ENCODE measurements around the gene TMEM167B. TPM values are rescaled to one million over a fixed set of nuclear protein-coding genes. Genes with fewer than 3 reads are reported as not detected.
"Not testable (repeated sequence)": the region's sequence is repeated elsewhere in the genome, so short reads cannot be mapped to it uniquely, and the experiment has no call there.

TMEM167B gene
- total and polyA plus RNA-seq, 9 donors, result 18.2 to 58.0 (median 41.9) TPM

DNA sequence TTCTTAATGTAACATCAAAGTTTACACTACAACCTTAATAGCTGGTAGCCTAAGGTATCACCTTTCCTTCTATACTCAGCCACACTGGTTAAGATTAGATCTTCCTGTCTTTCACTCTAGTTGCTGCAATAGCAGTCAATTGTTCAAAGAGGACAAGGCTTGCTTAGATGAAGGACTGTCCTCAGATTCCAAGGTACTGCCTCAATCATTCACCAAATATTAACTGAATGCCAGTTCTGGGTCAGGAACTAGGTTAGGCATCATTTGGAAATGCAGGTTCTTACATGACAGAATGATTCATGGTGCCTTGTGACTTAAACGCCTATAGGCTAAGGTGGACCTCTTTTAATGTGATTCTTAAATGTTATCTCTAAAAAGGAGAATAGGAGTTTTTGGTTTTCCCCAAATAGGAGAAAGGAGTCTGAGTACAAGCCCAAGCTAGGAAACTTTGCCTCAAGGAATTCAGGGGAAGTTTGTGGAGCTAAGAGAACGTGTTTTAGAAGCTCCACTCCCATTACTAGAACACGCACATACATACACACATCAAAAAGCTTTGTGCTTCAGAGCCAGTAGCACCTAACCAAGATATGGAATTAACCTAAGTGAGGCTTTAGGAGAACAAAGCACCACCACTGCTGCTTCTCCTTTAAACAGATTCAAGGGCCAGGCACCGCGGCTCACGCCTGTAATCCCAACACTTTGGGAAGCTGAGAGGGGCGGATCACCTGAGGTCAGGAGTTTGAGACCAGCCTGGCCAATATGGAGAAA, 40.2 kb upstream of the TMEM167B start:
- WGBS, 3 donors, result 63 to 70% (median 66%) methylated on average over 7 of the region's 7 CpGs
- TF ChIP-seq, protein P1, sequence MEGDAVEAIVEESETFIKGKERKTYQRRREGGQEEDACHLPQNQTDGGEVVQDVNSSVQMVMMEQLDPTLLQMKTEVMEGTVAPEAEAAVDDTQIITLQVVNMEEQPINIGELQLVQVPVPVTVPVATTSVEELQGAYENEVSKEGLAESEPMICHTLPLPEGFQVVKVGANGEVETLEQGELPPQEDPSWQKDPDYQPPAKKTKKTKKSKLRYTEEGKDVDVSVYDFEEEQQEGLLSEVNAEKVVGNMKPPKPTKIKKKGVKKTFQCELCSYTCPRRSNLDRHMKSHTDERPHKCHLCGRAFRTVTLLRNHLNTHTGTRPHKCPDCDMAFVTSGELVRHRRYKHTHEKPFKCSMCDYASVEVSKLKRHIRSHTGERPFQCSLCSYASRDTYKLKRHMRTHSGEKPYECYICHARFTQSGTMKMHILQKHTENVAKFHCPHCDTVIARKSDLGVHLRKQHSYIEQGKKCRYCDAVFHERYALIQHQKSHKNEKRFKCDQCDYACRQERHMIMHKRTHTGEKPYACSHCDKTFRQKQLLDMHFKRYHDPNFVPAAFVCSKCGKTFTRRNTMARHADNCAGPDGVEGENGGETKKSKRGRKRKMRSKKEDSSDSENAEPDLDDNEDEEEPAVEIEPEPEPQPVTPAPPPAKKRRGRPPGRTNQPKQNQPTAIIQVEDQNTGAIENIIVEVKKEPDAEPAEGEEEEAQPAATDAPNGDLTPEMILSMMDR (IDR thresholded peaks at IDR 0.05), result no peak
- TF ChIP-seq EP300 (IDR thresholded peaks at IDR 0.05) (no peak), POLR2A (IDR thresholded peaks at IDR 0.05) (no peak)
- H3K36me3 ChIP-seq, result no peaks in the 10 kb centered on the region
- intact Hi-C loops (cut with DNase I), result no loop called here
- H3K4me1 ChIP-seq (ENCODE audit: insufficient read depth), result no peaks in the 10 kb centered on the region
- no peak overlapping the region for H3K27ac ChIP-seq
- H3K27me3 ChIP-seq, result no peaks in the 10 kb centered on the region
- DNase-seq, result no peak
- H3K9me3 ChIP-seq, result no peaks in the 10 kb centered on the region
- no peak overlapping the region for H3K4me3 ChIP-seq

DNA sequence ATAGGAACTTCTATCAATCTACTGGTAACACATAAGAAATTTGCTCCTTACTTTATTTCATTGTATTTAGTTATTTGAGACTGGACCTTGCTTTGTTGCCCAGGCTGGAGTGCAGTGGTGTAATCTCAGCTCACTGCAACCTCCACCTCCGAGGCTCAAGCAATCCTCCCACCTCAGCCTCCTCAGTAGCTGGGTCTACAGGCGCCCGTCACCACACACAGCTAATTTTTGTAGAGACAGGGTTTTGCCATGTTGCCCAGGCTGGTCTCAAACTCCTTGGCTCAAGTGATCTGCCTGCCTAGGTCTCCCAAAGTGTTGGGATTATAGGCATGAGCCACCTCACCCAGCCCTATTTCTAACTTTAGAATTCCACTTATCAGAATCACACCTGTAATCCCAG, 38.4 kb upstream of the TMEM167B start:
- not testable (repeated sequence) for DNase-seq, H3K9me3 ChIP-seq
- WGBS, 3 donors, result 90 to 91% (median 91%) methylated on average over 3 of the region's 3 CpGs

DNA sequence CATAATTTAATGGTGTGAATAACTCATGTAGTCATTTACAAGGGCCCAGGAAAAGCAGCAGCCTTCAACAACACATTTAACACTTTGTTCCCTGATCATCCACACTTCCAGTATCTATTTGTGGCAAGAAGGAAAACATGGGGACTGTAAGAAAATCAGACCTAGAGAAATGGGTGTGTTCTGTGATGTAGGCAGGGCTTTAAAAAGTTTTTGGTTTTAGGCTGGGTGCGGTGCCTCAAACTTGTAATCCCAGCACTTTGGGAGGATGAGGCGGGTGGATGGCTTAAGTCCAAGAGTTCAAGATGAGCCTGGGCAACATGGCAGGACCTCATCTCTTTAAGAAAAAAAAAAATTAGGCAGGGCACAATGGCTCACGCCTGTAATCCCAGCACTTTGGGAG, 34.5 kb upstream of the TMEM167B start:
- H3K36me3 ChIP-seq, result no peaks in the 10 kb centered on the region
- H3K27ac ChIP-seq, result no peak overlapping the region
- 83 to 86% (median 85%) methylated on average over 3 of the region's 3 CpGs for WGBS, 3 donors
- H3K4me3 ChIP-seq, result no peak overlapping the region
- no peaks in the 10 kb centered on the region for H3K4me1 ChIP-seq (ENCODE audit: insufficient read depth)
- no peaks in the 10 kb centered on the region for H3K9me3 ChIP-seq
- intact Hi-C loops (cut with DNase I), result no loop called here
- DNase-seq, result no peak
- no peaks in the 10 kb centered on the region for H3K27me3 ChIP-seq
- TF ChIP-seq, protein P1 (IDR thresholded peaks at IDR 0.05), result no peak
- TF ChIP-seq POLR2A (IDR thresholded peaks at IDR 0.05) (no peak), EP300 (IDR thresholded peaks at IDR 0.05) (no peak)

More for the DNA sequence above, 38.4 kb upstream of the TMEM167B start:
- H3K4me3 ChIP-seq; H3K27me3 ChIP-seq; intact Hi-C loops (cut with DNase I); H3K36me3 ChIP-seq; H3K4me1 ChIP-seq (ENCODE audit: insufficient read depth); H3K27ac ChIP-seq: not testable (repeated sequence)

DNA sequence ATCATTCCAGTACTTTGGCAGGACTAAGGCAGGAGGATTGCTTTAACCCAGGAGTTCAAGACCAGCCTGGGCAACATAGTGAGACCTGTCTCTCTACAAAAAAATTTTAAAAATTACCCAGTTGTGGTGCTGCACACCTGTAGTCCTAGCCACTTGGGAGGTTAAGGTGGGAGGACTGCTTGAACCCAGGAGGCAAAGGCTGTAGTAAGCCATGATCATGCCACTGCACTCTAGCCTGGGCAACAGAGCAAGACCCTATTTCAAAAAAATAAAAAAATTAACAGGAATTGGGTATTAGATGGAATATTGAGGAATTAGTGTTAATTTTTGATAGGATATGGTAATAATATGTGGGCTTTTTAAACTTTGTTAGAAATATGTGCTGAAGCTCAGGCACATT, 31.5 kb upstream of the TMEM167B start:
- H3K27me3 ChIP-seq, result no peaks in the 10 kb centered on the region
- H3K4me3 ChIP-seq, result no peak overlapping the region
- intact Hi-C loops (cut with DNase I), result no loop called here

DNA sequence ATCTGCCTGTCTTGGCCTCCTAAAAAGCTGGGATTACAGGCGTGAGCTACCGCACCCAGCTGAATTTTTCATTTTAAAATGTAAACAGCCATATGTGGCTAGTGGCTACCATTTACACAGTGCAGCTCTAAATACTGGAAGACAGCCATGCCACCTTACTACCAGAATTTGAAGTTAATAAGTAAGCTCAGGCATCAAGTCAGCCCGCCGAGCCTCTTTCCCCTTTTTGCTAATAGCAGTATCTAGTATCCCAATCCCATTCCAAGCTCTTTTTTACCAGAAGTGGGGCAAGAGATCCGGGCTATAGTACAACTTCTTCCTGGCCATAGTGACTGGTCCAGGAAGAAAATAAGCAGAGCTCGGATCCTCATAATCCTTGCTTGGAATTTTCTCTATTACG, 29.9 kb upstream of the TMEM167B start:
- H3K9me3 ChIP-seq, result no peaks in the 10 kb centered on the region
- H3K27ac ChIP-seq, result no peak overlapping the region
- 86 to 90% (median 86%) methylated on average over 7 of the region's 7 CpGs for WGBS, 3 donors

More for the DNA sequence above, 31.5 kb upstream of the TMEM167B start:
- TF ChIP-seq EP300 (IDR thresholded peaks at IDR 0.05) (no peak), POLR2A (IDR thresholded peaks at IDR 0.05) (no peak)
- TF ChIP-seq, protein P1 (IDR thresholded peaks at IDR 0.05), result no peak
- Histone ChIP-seq H3K9me3 (no peaks in the 10 kb centered on the region), H3K4me1 (ENCODE audit: insufficient read depth) (no peaks in the 10 kb centered on the region), H3K27ac (no peak overlapping the region), H3K36me3 (no peaks in the 10 kb centered on the region)
- no peak for DNase-seq

More for the DNA sequence above, 29.9 kb upstream of the TMEM167B start:
- no peak for DNase-seq
- Histone ChIP-seq H3K36me3 (no peaks in the 10 kb centered on the region), H3K4me1 (ENCODE audit: insufficient read depth) (no peaks in the 10 kb centered on the region), H3K27me3 (no peaks in the 10 kb centered on the region), H3K4me3 (no peak overlapping the region)
- intact Hi-C loops (cut with DNase I), result no loop called here
- TF ChIP-seq EP300 (IDR thresholded peaks at IDR 0.05), result no peak
- TF ChIP-seq, protein P1 (IDR thresholded peaks at IDR 0.05), result no peak
- no peak for TF ChIP-seq POLR2A (IDR thresholded peaks at IDR 0.05)
